Thymus (tissue), 2 donors: ENCODE results near the gene ARRB2. TPM values are rescaled to one million over a fixed set of nuclear protein-coding genes. Genes with fewer than 3 reads are reported as not detected.

Source experiments
- polyA plus RNA-seq: library from polyadenylated mRNA; stranded (reverse); fragments of 200-250 nt; gene quantifications from one replicate; pipeline ENCODE4 v1.2.3, GENCODE V29; 2013
- total RNA-seq: library from RNA; stranded (reverse); fragments of 120-200 nt; gene quantifications from one replicate; pipeline ENCODE4 v1.2.4, GENCODE V29; 2013
- donor health status: healthy.

Gene ARRB2
- total and polyA plus RNA-seq, 2 donors, result 60.2 to 91.2 TPM

Other genes starting within 250 kb of the ARRB2 start
- gene SPNS2, start 211.8 kb upstream of the ARRB2 start, total RNA-seq, result 3.4 TPM
- 16.1 TPM for gene SPNS2, start 211.8 kb upstream of the ARRB2 start, polyA plus RNA-seq
- 21.5 TPM for gene MYBBP1A, start 155.2 kb upstream of the ARRB2 start, total RNA-seq
- 36.9 TPM for gene MYBBP1A, start 155.2 kb upstream of the ARRB2 start, polyA plus RNA-seq
- gene GGT6, start 150.1 kb upstream of the ARRB2 start, total RNA-seq, result 0.90 TPM
- 3.7 TPM for gene GGT6, start 150.1 kb upstream of the ARRB2 start, polyA plus RNA-seq
- gene SMTNL2, start 126.1 kb upstream of the ARRB2 start, total RNA-seq, result 0.57 TPM
- 1.6 TPM for gene SMTNL2, start 126.1 kb upstream of the ARRB2 start, polyA plus RNA-seq
- gene ALOX15, start 69.0 kb upstream of the ARRB2 start, total RNA-seq, result 1.6 TPM
- gene ALOX15, start 69.0 kb upstream of the ARRB2 start, polyA plus RNA-seq, result 0.48 TPM
- gene PELP1, start 6.5 kb upstream of the ARRB2 start, total RNA-seq, result 7.7 TPM
- gene PELP1, start 6.5 kb upstream of the ARRB2 start, polyA plus RNA-seq, result 26.9 TPM
- gene MED11, start 20.8 kb downstream of the ARRB2 start, total RNA-seq, result 28.1 TPM
- 40.3 TPM for gene MED11, start 20.8 kb downstream of the ARRB2 start, polyA plus RNA-seq
- gene ZMYND15, start 29.2 kb downstream of the ARRB2 start, total RNA-seq, result 0.52 TPM
- 3.8 TPM for gene ZMYND15, start 29.2 kb downstream of the ARRB2 start, polyA plus RNA-seq
- gene CXCL16, start 29.3 kb downstream of the ARRB2 start, total RNA-seq, result 3.3 TPM
- 32.9 TPM for gene CXCL16, start 29.3 kb downstream of the ARRB2 start, polyA plus RNA-seq
- gene TM4SF5, start 61.3 kb downstream of the ARRB2 start, total RNA-seq, result not detected
- 0.14 TPM for gene TM4SF5, start 61.3 kb downstream of the ARRB2 start, polyA plus RNA-seq
- gene VMO1, start 75.7 kb downstream of the ARRB2 start, total RNA-seq, result 2.7 TPM
- gene VMO1, start 75.7 kb downstream of the ARRB2 start, polyA plus RNA-seq, result 30.6 TPM
- gene GLTPD2, start 78.3 kb downstream of the ARRB2 start, total RNA-seq, result 0.14 TPM
- gene GLTPD2, start 78.3 kb downstream of the ARRB2 start, polyA plus RNA-seq, result 0.16 TPM
- gene PSMB6, start 85.5 kb downstream of the ARRB2 start, total RNA-seq, result 183 TPM
- 122 TPM for gene PSMB6, start 85.5 kb downstream of the ARRB2 start, polyA plus RNA-seq
- 14.5 TPM for gene PLD2, start 96.5 kb downstream of the ARRB2 start, total RNA-seq
- 30.7 TPM for gene PLD2, start 96.5 kb downstream of the ARRB2 start, polyA plus RNA-seq
- 10.2 TPM for gene MINK1, start 122.7 kb downstream of the ARRB2 start, total RNA-seq
- 83.8 TPM for gene MINK1, start 122.7 kb downstream of the ARRB2 start, polyA plus RNA-seq
- gene C17orf107, start 188.9 kb downstream of the ARRB2 start, total RNA-seq, result 0.57 TPM
- 1.2 TPM for gene C17orf107, start 188.9 kb downstream of the ARRB2 start, polyA plus RNA-seq
- 0.24 TPM for gene CHRNE, start 192.5 kb downstream of the ARRB2 start, total RNA-seq
- gene CHRNE, start 192.5 kb downstream of the ARRB2 start, polyA plus RNA-seq, result 1.9 TPM
- gene GP1BA, start 221.6 kb downstream of the ARRB2 start, total RNA-seq, result 0.14 TPM
- 0.09 TPM for gene GP1BA, start 221.6 kb downstream of the ARRB2 start, polyA plus RNA-seq
- gene SLC25A11, start 229.4 kb downstream of the ARRB2 start, total RNA-seq, result 46.7 TPM
- 30.9 TPM for gene SLC25A11, start 229.4 kb downstream of the ARRB2 start, polyA plus RNA-seq
- 73.0 TPM for gene RNF167, start 229.6 kb downstream of the ARRB2 start, total RNA-seq
- gene RNF167, start 229.6 kb downstream of the ARRB2 start, polyA plus RNA-seq, result 189 TPM
- 635 TPM for gene PFN1, start 237.9 kb downstream of the ARRB2 start, total RNA-seq
- gene PFN1, start 237.9 kb downstream of the ARRB2 start, polyA plus RNA-seq, result 727 TPM
- gene ENO3, start 240.5 kb downstream of the ARRB2 start, total RNA-seq, result 12.4 TPM
- gene ENO3, start 240.5 kb downstream of the ARRB2 start, polyA plus RNA-seq, result 25.7 TPM